Panc1 (cell line): ENCODE data around the gene PLEKHA1. TPM values are rescaled to one million over a fixed set of nuclear protein-coding genes. Genes with fewer than 3 reads are reported as not detected.

Experiments
- ATAC-seq: fragments of 200-7000 bp; cut with Tn5 transposase; 2 replicates; pipeline ENCODE4 v1.9.1; 2020; ENCODE audit warnings: mild to moderate bottlenecking, moderate library complexity
- BruUV-seq: library from RNA; stranded (reverse); fragments of 400-500 nt; replicated peaks from 2 replicates; lab custom pipeline; 2021; lab: Mats Ljungman, UMichigan
- CTCF ChIA-PET: fragments of 300-600 bp; sonication (Branson Sonifier 250); formaldehyde crosslinking; loops from one replicate; lab custom pipeline; 2022; ENCODE audit warnings: antibody characterized with exemption; lab: Charles Lee
- POLR2A ChIA-PET: fragments of 300-600 bp; sonication (Branson Sonifier 250); formaldehyde crosslinking; loops from one replicate; lab custom pipeline; 2022; ENCODE audit warnings: antibody characterized with exemption; lab: Charles Lee
- DNase-seq: peaks from one replicate; pipeline ENCODE4 v3.0.0-alpha.2; 2010; ENCODE audit warnings: low read depth, low spot score
- H3K27ac ChIP-seq: 2 replicates; pipeline ENCODE4 v1.5.1; 2011; ENCODE audit warnings: mild to moderate bottlenecking, low read length, inconsistent platforms
- H3K27me3 ChIP-seq: fragments of 200-500 bp; sonication (Bioruptor generic); 2 replicates; pipeline ENCODE4 v1.6.0; 2014; ENCODE audit warnings: low read length, inconsistent platforms; ENCODE audit not compliant: control insufficient read depth, insufficient read depth
- H3K36me3 ChIP-seq: fragments of 200-500 bp; sonication (Bioruptor generic); 2 replicates; pipeline ENCODE4 v1.5.1; 2014; ENCODE audit warnings: inconsistent platforms, mild to moderate bottlenecking, low read length, moderate library complexity; ENCODE audit not compliant: control insufficient read depth, insufficient read depth
- H3K4me1 ChIP-seq: 2 replicates; pipeline ENCODE4 v1.5.1; 2011; ENCODE audit warnings: inconsistent platforms, mild to moderate bottlenecking, low read length, moderate library complexity; ENCODE audit not compliant: control insufficient read depth, insufficient read depth
- H3K4me3 ChIP-seq, 2 experiments: 2 replicates each; pipeline ENCODE4 v1.5.1; 2011 to 2012; ENCODE audit warnings: low read depth in 2 of 2, low read length in 2 of 2, mild to moderate bottlenecking in 2 of 2, inconsistent platforms in 1 of 2, moderate library complexity in 1 of 2
- H3K9me3 ChIP-seq: fragments of 200-500 bp; sonication (Bioruptor generic); 2 replicates; pipeline ENCODE4 v1.5.1; 2014; ENCODE audit warnings: low read depth, mild to moderate bottlenecking, inconsistent platforms, low read length, moderate library complexity; ENCODE audit not compliant: control insufficient read depth, insufficient read depth
- POLR2AphosphoS5 ChIP-seq: IDR thresholded peaks from 2 replicates; pipeline ENCODE4 v1.6.1; 2012; ENCODE audit warnings: mild to moderate bottlenecking, low read depth, low read length, moderate library complexity
- SIN3A ChIP-seq: IDR thresholded peaks from 2 replicates; pipeline ENCODE4 v1.6.1; 2012; ENCODE audit warnings: low read depth, mild to moderate bottlenecking, low read length, moderate library complexity, borderline replicate concordance; ENCODE audit not compliant: insufficient read depth
- TCF7L2 ChIP-seq: IDR thresholded peaks from 2 replicates; pipeline ENCODE4 v1.6.1; 2011; ENCODE audit warnings: mild to moderate bottlenecking, low read depth, low read length, inconsistent platforms
- in situ Hi-C: cut with HindIII; loops from 2 replicates; pipeline ENCODE4 v1.10.0; 2016; ENCODE audit warnings: low sequenced_read_pairs, low pct_unique_long_range_greater_than_20kb
- intact Hi-C: fragments of 100-400 bp; cut with micrococcal nuclease; formaldehyde crosslinking; loops from one replicate; pipeline ENCODE4 v1.10.0; 2022; ENCODE audit not compliant: unreplicated experiment
- total RNA-seq: library from RNA; stranded (reverse); gene quantifications from one replicate; pipeline ENCODE4 v1.2.1, GENCODE V29; 2021; ENCODE audit not compliant: unreplicated experiment
- TF ChIP-seq, protein P1 (sequence below), 2 experiments: IDR thresholded peaks; 2 replicates each; pipeline ENCODE4 v1.6.1; 2011 to 2012; ENCODE audit warnings: low read depth in 2 of 2, control low read depth in 1 of 2, low read length in 1 of 2, mild to moderate bottlenecking in 1 of 2, moderate library complexity in 1 of 2; ENCODE audit not compliant: insufficient read depth in 1 of 2
- TF ChIP-seq, protein P2 (sequence below): fragments of 450-650 bp; IDR thresholded peaks from 2 replicates; pipeline ENCODE4 v1.5.1; 2017; ENCODE audit warnings: mild to moderate bottlenecking

The PLEKHA1 gene
- total RNA-seq, 1 experiment from 2014 or later = 95.5 TPM

DNA sequence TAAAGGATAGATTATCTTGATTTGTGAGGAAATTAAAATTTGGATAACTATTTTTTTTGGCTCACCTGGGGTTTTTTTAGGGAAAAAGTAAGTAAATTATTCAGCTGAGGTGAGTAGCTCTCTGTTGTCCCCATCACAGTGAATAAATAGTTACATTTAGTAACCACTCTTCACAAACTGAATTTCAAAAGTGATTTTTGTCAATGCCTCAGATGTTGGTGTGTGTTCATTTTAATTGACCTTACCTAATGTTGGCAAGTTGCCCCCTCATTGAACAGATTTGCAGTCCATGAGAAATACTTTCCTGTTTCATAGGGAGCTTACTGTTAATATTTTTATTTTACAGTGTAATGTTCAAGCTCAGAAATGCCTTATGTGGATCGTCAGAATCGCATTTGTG lies 18.3 kb downstream of the PLEKHA1 start:
- Histone ChIP-seq H3K4me3 (no peak overlapping the region), H3K4me1 (peaks cover 8% of the 10 kb centered on the region; the same call in 1 of the 2 replicates), H3K36me3 (peaks cover 42% of the 10 kb centered on the region), H3K9me3 (no peaks in the 10 kb centered on the region), H3K27ac (peak overlapping the region; percentile 29; the same call in 1 of the 2 replicates), H3K27me3 (no peaks in the 10 kb centered on the region)
- BruUV-seq = no TSS peak
- intact Hi-C loops (no loop called here), in situ Hi-C loops (no loop called here)
- DNase-seq (no peak), ATAC-seq (no peak)
- CTCF ChIA-PET = no interaction called here
- POLR2A ChIA-PET = interaction anchor here (0.6 kb wide), 1 partner anchor 11 kb away, joined by 4 read pairs; no protein-coding TSS in a partner anchor
- TF ChIP-seq POLR2AphosphoS5 (no peak), TCF7L2 (no peak), SIN3A (no peak)
- TF ChIP-seq, protein P1, sequence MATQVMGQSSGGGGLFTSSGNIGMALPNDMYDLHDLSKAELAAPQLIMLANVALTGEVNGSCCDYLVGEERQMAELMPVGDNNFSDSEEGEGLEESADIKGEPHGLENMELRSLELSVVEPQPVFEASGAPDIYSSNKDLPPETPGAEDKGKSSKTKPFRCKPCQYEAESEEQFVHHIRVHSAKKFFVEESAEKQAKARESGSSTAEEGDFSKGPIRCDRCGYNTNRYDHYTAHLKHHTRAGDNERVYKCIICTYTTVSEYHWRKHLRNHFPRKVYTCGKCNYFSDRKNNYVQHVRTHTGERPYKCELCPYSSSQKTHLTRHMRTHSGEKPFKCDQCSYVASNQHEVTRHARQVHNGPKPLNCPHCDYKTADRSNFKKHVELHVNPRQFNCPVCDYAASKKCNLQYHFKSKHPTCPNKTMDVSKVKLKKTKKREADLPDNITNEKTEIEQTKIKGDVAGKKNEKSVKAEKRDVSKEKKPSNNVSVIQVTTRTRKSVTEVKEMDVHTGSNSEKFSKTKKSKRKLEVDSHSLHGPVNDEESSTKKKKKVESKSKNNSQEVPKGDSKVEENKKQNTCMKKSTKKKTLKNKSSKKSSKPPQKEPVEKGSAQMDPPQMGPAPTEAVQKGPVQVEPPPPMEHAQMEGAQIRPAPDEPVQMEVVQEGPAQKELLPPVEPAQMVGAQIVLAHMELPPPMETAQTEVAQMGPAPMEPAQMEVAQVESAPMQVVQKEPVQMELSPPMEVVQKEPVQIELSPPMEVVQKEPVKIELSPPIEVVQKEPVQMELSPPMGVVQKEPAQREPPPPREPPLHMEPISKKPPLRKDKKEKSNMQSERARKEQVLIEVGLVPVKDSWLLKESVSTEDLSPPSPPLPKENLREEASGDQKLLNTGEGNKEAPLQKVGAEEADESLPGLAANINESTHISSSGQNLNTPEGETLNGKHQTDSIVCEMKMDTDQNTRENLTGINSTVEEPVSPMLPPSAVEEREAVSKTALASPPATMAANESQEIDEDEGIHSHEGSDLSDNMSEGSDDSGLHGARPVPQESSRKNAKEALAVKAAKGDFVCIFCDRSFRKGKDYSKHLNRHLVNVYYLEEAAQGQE (IDR thresholded peaks at IDR 0.05; ENCODE audit: insufficient read depth in 1 of 2, low read depth in 2 of 2, low read length in 1 of 2) = no peak
- TF ChIP-seq, protein P2, sequence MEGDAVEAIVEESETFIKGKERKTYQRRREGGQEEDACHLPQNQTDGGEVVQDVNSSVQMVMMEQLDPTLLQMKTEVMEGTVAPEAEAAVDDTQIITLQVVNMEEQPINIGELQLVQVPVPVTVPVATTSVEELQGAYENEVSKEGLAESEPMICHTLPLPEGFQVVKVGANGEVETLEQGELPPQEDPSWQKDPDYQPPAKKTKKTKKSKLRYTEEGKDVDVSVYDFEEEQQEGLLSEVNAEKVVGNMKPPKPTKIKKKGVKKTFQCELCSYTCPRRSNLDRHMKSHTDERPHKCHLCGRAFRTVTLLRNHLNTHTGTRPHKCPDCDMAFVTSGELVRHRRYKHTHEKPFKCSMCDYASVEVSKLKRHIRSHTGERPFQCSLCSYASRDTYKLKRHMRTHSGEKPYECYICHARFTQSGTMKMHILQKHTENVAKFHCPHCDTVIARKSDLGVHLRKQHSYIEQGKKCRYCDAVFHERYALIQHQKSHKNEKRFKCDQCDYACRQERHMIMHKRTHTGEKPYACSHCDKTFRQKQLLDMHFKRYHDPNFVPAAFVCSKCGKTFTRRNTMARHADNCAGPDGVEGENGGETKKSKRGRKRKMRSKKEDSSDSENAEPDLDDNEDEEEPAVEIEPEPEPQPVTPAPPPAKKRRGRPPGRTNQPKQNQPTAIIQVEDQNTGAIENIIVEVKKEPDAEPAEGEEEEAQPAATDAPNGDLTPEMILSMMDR = no peak

DNA sequence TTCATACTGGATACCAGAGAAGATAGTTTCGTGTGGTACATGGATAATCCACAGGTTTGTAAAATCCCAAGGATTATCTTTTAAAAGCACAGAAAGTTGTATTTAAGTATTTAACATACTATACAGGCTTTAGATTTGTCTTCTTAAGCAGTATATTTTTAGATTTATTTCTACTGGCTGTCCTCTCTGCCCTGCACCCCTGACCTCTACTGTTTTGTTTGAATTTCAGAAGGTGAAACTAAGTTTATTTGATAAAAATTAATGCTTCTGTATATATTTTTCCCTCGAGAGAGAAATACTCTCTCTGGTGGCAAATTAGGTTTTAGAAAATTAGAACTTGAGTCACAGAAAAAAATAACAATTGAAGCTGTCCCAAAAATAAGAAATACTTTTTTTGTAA lies 18.8 kb downstream of the PLEKHA1 start:
- CTCF ChIA-PET = no interaction called here
- H3K4me1 ChIP-seq = peaks cover 8% of the 10 kb centered on the region; the same call in 1 of the 2 replicates
- BruUV-seq = no TSS peak
- POLR2A ChIA-PET = interaction anchor here (0.6 kb wide), 1 partner anchor 11 kb away, joined by 4 read pairs; no protein-coding TSS in a partner anchor
- in situ Hi-C loops = no loop called here
- peaks cover 46% of the 10 kb centered on the region for H3K36me3 ChIP-seq
- TF ChIP-seq, protein P2 = no peak
- TF ChIP-seq, protein P1 (IDR thresholded peaks at IDR 0.05; ENCODE audit: insufficient read depth in 1 of 2, low read depth in 2 of 2, low read length in 1 of 2) = no peak
- TF ChIP-seq TCF7L2 = no peak
- TF ChIP-seq SIN3A = no peak
- no peak for TF ChIP-seq POLR2AphosphoS5
- no peaks in the 10 kb centered on the region for H3K27me3 ChIP-seq
- peak overlapping the region; percentile 29; the same call in 1 of the 2 replicates for H3K27ac ChIP-seq
- no peaks in the 10 kb centered on the region for H3K9me3 ChIP-seq
- ATAC-seq (no peak), DNase-seq (no peak)
- intact Hi-C loops = no loop called here
- H3K4me3 ChIP-seq = no peak overlapping the region
